Bronchial epithelial cell (primary cell): Measurements from ENCODE around the gene NAT14. TPM values are rescaled to one million over a fixed set of nuclear protein-coding genes. Genes with fewer than 3 reads are reported as not detected.

ENCODE experiments used
- DNase-seq: peaks from one replicate; pipeline ENCODE4 v3.0.0-alpha.2; 2010; ENCODE audit warnings: low read depth
- FAIRE-seq: peaks from 2 replicates; lab custom pipeline; 2011; peaks lifted over from hg19 to GRCh38; lab: Jason Lieb, UNC
- H3K27me3 ChIP-seq: 2 replicates; pipeline ENCODE4 v1.5.1; 2011; ENCODE audit warnings: low read length; ENCODE audit not compliant: control insufficient read depth, insufficient read depth
- H3K36me3 ChIP-seq: 2 replicates; pipeline ENCODE4 v1.5.1; 2011; ENCODE audit warnings: low read length; ENCODE audit not compliant: control insufficient read depth, insufficient read depth
- H3K4me3 ChIP-seq: 2 replicates; pipeline ENCODE4 v1.5.1; 2011; ENCODE audit warnings: mild to moderate bottlenecking, low read depth, low read length, control low read depth
- CTCF ChIP-seq: IDR thresholded peaks from 2 replicates; pipeline ENCODE4 v1.5.1; 2011; ENCODE audit warnings: mild to moderate bottlenecking, moderate library complexity, low read length, control low read depth, inconsistent platforms; ENCODE audit not compliant: insufficient read depth, severe bottlenecking
- total RNA-seq: library from RNA; depleted of rRNA; stranded (reverse); fragments of >200 nt; gene quantifications from 2 replicates; pipeline ENCODE4 v1.2.1, GENCODE V29; 2014

Gene NAT14
- total RNA-seq, 1 donor from 2014 or later, result 2.4 TPM

- H3K4me3 ChIP-seq, result no peak overlapping the region
- no peak for TF ChIP-seq CTCF
- no peaks in the 10 kb centered on the region for H3K36me3 ChIP-seq
- no peak for DNase-seq
- no peak for FAIRE-seq
- H3K27me3 ChIP-seq, result no peaks in the 10 kb centered on the region
Measured at GRCh38 chr19:55504981-55505380, 20.0 kb downstream of the NAT14 start.

GRCh38 chr19:55508120-55508519, 23.1 kb downstream of the NAT14 start:
- H3K4me3 ChIP-seq, result no peak overlapping the region
- no peak for FAIRE-seq
- no peaks in the 10 kb centered on the region for H3K27me3 ChIP-seq
- no peak for TF ChIP-seq CTCF
- no peaks in the 10 kb centered on the region for H3K36me3 ChIP-seq
- no peak for DNase-seq

GRCh38 chr19:55516878-55517620, 32.1 kb downstream of the NAT14 start:
- TF ChIP-seq CTCF, result peak; percentile 94
- no peak for FAIRE-seq

GRCh38 chr19:55519451-55520311, 34.7 kb downstream of the NAT14 start:
- no peaks in the 10 kb centered on the region for H3K27me3 ChIP-seq
- no peaks in the 10 kb centered on the region for H3K36me3 ChIP-seq
- FAIRE-seq (no peak), DNase-seq (peak; percentile 95)
- no peak overlapping the region for H3K4me3 ChIP-seq
- TF ChIP-seq CTCF, result no peak

More at GRCh38 chr19:55516878-55517620, 32.1 kb downstream of the NAT14 start:
- no peaks in the 10 kb centered on the region for H3K36me3 ChIP-seq
- H3K27me3 ChIP-seq, result no peaks in the 10 kb centered on the region
- peak overlapping the region; percentile 45 for H3K4me3 ChIP-seq
- DNase-seq, result peak; percentile 67

- TF ChIP-seq CTCF, result no peak
- FAIRE-seq, result no peak
- H3K4me3 ChIP-seq, result no peak overlapping the region
Measured at GRCh38 chr19:55520691-55521292, 35.8 kb downstream of the NAT14 start.

More at GRCh38 chr19:55520691-55521292, 35.8 kb downstream of the NAT14 start:
- Histone ChIP-seq H3K36me3 (no peaks in the 10 kb centered on the region), H3K27me3 (no peaks in the 10 kb centered on the region)
- DNase-seq, result no peak
